Neuronal stem cell (in vitro differentiated cells): ENCODE results near the gene TMEM207.

Experiments used
- DNase-seq: peaks from one replicate; pipeline ENCODE4 v3.0.0-alpha.2; 2013; ENCODE audit warnings: low spot score
- H2AFZ ChIP-seq: one replicate; pipeline ENCODE4 v1.6.1; 2013; ENCODE audit warnings: mild to moderate bottlenecking, low read length, inconsistent platforms
- H2AK5ac ChIP-seq: 2 replicates; pipeline ENCODE4 v1.6.1; 2013; ENCODE audit warnings: low read depth, mild to moderate bottlenecking, inconsistent platforms, low read length, moderate library complexity, mixed read lengths
- H2BK120ac ChIP-seq: 2 replicates; pipeline ENCODE4 v1.6.1; 2013; ENCODE audit warnings: low read depth, mild to moderate bottlenecking, inconsistent platforms, low read length, moderate library complexity, mixed read lengths
- H2BK12ac ChIP-seq: one replicate; pipeline ENCODE4 v1.6.1; 2013; ENCODE audit warnings: low read length, inconsistent platforms
- H2BK15ac ChIP-seq: 2 replicates; pipeline ENCODE4 v1.6.1; 2013; ENCODE audit warnings: mild to moderate bottlenecking, low read length, inconsistent platforms, mixed read lengths
- H2BK5ac ChIP-seq: one replicate; pipeline ENCODE4 v1.6.1; 2013; ENCODE audit warnings: inconsistent platforms, mild to moderate bottlenecking, low read length, moderate library complexity
- H3K14ac ChIP-seq: one replicate; pipeline ENCODE4 v1.6.1; 2013; ENCODE audit warnings: low read length, inconsistent platforms
- H3K18ac ChIP-seq: 2 replicates; pipeline ENCODE4 v1.6.1; 2013; ENCODE audit warnings: low read length, inconsistent platforms
- H3K23ac ChIP-seq: 2 replicates; pipeline ENCODE4 v1.6.1; 2013; ENCODE audit warnings: low read depth, mild to moderate bottlenecking, mixed read lengths, low read length, inconsistent platforms; ENCODE audit not compliant: poor library complexity
- H3K27ac ChIP-seq: replicated peaks from 3 replicates; pipeline ENCODE4 v1.5.1; 2013; ENCODE audit warnings: low read length, inconsistent platforms
- H3K27me3 ChIP-seq, 3 experiments: 2 replicates each; pipeline ENCODE4 v1.6.1; 2013; ENCODE audit warnings: low read length in 3 of 3, mild to moderate bottlenecking in 2 of 3, inconsistent platforms in 1 of 3, low read depth in 1 of 3, mixed read lengths in 1 of 3, moderate library complexity in 1 of 3; ENCODE audit not compliant: control insufficient read depth in 3 of 3, insufficient read depth in 3 of 3
- H3K36me3 ChIP-seq, 2 donors: replicated peaks in 1 of 2; 2 replicates each; pipeline ENCODE4 v1.6.1; 2013; ENCODE audit warnings: low read length in 2 of 2; ENCODE audit not compliant: control insufficient read depth in 2 of 2, insufficient read depth in 2 of 2
- H3K4ac ChIP-seq: 2 replicates; pipeline ENCODE4 v1.6.1; 2013; ENCODE audit warnings: inconsistent platforms, mild to moderate bottlenecking, low read length, moderate library complexity
- H3K4me1 ChIP-seq, 2 donors: 1 replicate in 1 of 2; 2 replicates in 1 of 2; pipeline ENCODE4 v1.6.1; 2013; ENCODE audit warnings: low read length in 2 of 2, low read depth in 1 of 2; ENCODE audit not compliant: control insufficient read depth in 2 of 2, insufficient read depth in 1 of 2
- H3K4me2 ChIP-seq: one replicate; pipeline ENCODE4 v1.6.1; 2013; ENCODE audit warnings: mild to moderate bottlenecking, low read length, inconsistent platforms; ENCODE audit not compliant: insufficient read depth, poor library complexity, severe bottlenecking
- H3K4me3 ChIP-seq, 2 donors: 2 replicates each; pipeline ENCODE4 v1.5.1; 2013; ENCODE audit warnings: low read length in 2 of 2, mild to moderate bottlenecking in 2 of 2, inconsistent platforms in 1 of 2, moderate library complexity in 1 of 2
- H3K79me1 ChIP-seq: one replicate; pipeline ENCODE4 v1.6.1; 2013; ENCODE audit warnings: low read depth, mild to moderate bottlenecking, inconsistent platforms, low read length, moderate library complexity
- H3K9ac ChIP-seq: one replicate; pipeline ENCODE4 v1.6.1; 2013; ENCODE audit warnings: mild to moderate bottlenecking, low read depth, low read length, inconsistent platforms; ENCODE audit not compliant: poor library complexity
- H3K9me3 ChIP-seq, 2 donors: replicated peaks in 1 of 2; 2 replicates each; pipeline versions ENCODE3 to v1.6.1; 2013; ENCODE audit warnings: low read length in 2 of 2, mild to moderate bottlenecking in 2 of 2, inconsistent platforms in 1 of 2, low read depth in 1 of 2, mixed read lengths in 1 of 2, moderate library complexity in 1 of 2; ENCODE audit not compliant: control insufficient read depth in 2 of 2, insufficient read depth in 1 of 2
- H4K8ac ChIP-seq: one replicate; pipeline ENCODE4 v1.6.1; 2013; ENCODE audit warnings: low read depth, mild to moderate bottlenecking, inconsistent platforms, low read length, moderate library complexity
- H4K91ac ChIP-seq: one replicate; pipeline ENCODE4 v1.6.1; 2013; ENCODE audit warnings: low read length, low read depth, mild to moderate bottlenecking, inconsistent platforms; ENCODE audit not compliant: poor library complexity
- WGBS, 2 donors: extraction: QIAGEN DNeasy Blood & Tissue Kit; methylation state at CpG; one replicate each; pipeline ENCODE4 v1.1.7; 2013; ENCODE audit warnings: missing lambda C conversion rate in 2 of 2, mixed read lengths in 1 of 2; ENCODE audit not compliant: insufficient read length in 2 of 2, insufficient replicate concordance in 1 of 2; ENCODE audit errors: extremely low coverage in 2 of 2; 5-methylcytosine and 5-hydroxymethylcytosine counted together

Gene TMEM207

GRCh38 chr3:190448256-190448655 is 1.4 kb downstream of the TMEM207 start:
- no peak overlapping the region for H3K4me3 ChIP-seq
- no peak overlapping the region for H4K8ac ChIP-seq
- H3K9ac ChIP-seq: no peak overlapping the region
- no peak overlapping the region for H4K91ac ChIP-seq
- H3K27ac ChIP-seq: no peak overlapping the region
- no peaks in the 10 kb centered on the region for H3K9me3 ChIP-seq
- no peak overlapping the region for H2BK15ac ChIP-seq
- no peak overlapping the region for H3K23ac ChIP-seq
- H3K36me3 ChIP-seq: no peaks in the 10 kb centered on the region
- H2AK5ac ChIP-seq: no peak overlapping the region
- H3K27me3 ChIP-seq: no peaks in the 10 kb centered on the region
- no peak overlapping the region for H2AFZ ChIP-seq
- no peak overlapping the region for H3K4ac ChIP-seq
- no CpG with 5 or more reads among the region's 2 CpGs for WGBS, 2 donors
- no peak for DNase-seq
- H2BK12ac ChIP-seq: no peak overlapping the region
- no peaks in the 10 kb centered on the region for H3K4me1 ChIP-seq
- H2BK5ac ChIP-seq: no peak overlapping the region
- no peak overlapping the region for H3K18ac ChIP-seq
- no peak overlapping the region for H3K14ac ChIP-seq
- no peaks in the 10 kb centered on the region for H3K79me1 ChIP-seq
- H3K4me2 ChIP-seq: no peak overlapping the region
- H2BK120ac ChIP-seq: no peak overlapping the region

DNA sequence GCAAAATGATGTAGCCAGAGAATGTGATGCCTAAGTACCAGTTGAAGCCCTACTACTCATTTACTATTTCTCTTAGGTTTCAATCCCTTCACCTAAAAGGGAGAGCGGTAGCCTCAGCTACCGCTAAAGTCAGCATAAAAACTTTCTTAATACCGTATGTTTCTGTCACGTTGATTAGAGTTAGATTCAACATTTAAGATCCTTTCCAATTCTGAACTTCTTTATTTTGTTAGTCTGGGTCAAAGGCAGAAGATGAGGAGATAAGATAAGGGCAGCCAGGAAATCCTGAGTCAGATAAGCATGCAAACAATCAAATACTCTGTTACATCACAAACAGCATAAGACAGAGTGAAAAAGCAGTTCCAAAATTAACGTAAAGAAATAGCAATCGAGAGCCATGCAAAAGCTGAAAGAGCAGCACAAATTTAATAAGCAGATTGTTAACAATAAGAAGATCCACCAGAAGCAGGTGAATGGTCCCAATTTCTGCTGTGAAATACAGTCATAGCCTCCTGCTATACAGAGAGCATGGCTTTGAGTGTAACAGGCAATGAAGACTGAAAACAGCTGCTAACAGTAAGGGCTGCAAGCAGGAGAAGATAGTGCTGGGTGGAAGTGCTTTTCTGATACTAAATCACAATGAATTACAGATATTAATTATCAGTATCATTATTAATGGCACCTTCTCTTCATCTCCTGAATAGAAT is 3.0 kb downstream of the TMEM207 start:
- Histone ChIP-seq H3K4me3 (no peak overlapping the region), H3K9ac (no peak overlapping the region), H4K91ac (no peak overlapping the region), H3K4me2 (no peak overlapping the region), H3K4me1 (no peaks in the 10 kb centered on the region), H2BK15ac (no peak overlapping the region), H2AK5ac (no peak overlapping the region), H3K79me1 (no peaks in the 10 kb centered on the region), H2AFZ (no peak overlapping the region), H3K36me3 (no peaks in the 10 kb centered on the region), H2BK5ac (no peak overlapping the region), H2BK120ac (no peak overlapping the region), H3K14ac (no peak overlapping the region), H3K4ac (no peak overlapping the region), H4K8ac (no peak overlapping the region), H3K27me3 (no peaks in the 10 kb centered on the region), H2BK12ac (no peak overlapping the region), H3K9me3 (no peaks in the 10 kb centered on the region), H3K18ac (no peak overlapping the region), H3K23ac (no peak overlapping the region), H3K27ac (no peak overlapping the region)
- no peak for DNase-seq
- WGBS, 2 donors: no CpG with 5 or more reads among the region's 6 CpGs

DNA sequence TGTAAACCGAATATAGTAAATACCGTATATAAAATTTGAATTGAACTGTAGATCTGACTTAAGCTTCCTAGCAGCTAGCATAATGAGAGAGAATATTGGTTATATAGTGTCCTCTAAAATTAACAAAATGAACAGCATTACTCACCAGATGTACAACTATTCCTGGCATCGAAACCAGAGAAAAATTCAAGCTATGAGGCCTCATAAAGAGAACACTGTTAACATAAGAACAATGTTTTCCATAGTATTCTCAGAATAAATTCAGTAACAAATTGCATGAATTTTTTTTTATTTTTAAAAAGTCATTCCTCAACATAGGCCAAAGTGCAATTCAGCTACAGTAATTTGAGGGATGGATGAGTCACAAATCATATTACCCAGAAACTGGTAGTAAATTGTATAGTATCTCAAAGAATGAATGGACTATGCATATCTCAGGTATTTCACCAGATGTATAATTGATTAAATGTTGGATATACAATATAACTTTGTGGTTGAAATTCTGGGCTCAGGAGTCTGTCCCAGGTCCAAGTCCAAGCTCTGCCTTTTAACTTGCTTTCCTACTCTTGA is 5.0 kb downstream of the TMEM207 start:
- no peak overlapping the region for H3K4me2 ChIP-seq
- H3K14ac ChIP-seq: no peak overlapping the region
- no peak overlapping the region for H2BK15ac ChIP-seq
- no peaks in the 10 kb centered on the region for H3K36me3 ChIP-seq
- DNase-seq: no peak
- no peak overlapping the region for H3K23ac ChIP-seq
- H4K8ac ChIP-seq: no peak overlapping the region
- no peak overlapping the region for H2AFZ ChIP-seq
- H4K91ac ChIP-seq: no peak overlapping the region
- no peak overlapping the region for H3K9ac ChIP-seq
- no peak overlapping the region for H3K4me3 ChIP-seq
- H3K27me3 ChIP-seq: no peaks in the 10 kb centered on the region
- no peak overlapping the region for H2BK5ac ChIP-seq
- H3K27ac ChIP-seq: no peak overlapping the region
- H3K18ac ChIP-seq: no peak overlapping the region
- H2BK120ac ChIP-seq: no peak overlapping the region
- no peaks in the 10 kb centered on the region for H3K9me3 ChIP-seq
- no peak overlapping the region for H2AK5ac ChIP-seq
- no peak overlapping the region for H2BK12ac ChIP-seq
- H3K4ac ChIP-seq: no peak overlapping the region
- no peaks in the 10 kb centered on the region for H3K79me1 ChIP-seq
- WGBS, 2 donors: no CpG with 5 or more reads among the region's 3 CpGs
- H3K4me1 ChIP-seq: no peaks in the 10 kb centered on the region

DNA sequence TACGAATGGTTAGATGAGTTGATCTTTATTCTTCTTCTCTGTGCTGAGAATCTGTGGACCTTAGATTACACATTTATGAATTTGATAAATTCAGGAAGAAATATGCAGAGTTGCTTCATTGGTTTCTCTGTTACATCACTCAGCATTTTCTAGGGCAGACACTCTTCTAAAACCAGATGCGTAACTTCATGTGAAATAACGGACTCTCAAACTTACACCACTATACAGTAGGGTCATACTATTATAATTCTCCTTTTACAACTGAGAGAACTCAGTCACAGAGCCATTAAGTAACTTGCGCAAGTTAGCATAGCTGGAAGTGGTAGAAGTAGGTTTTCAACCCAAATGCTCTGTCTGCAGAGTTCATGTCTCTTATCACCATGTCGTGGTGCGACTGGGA is 5.7 kb downstream of the TMEM207 start:
- H3K14ac ChIP-seq: no peak overlapping the region
- H2BK12ac ChIP-seq: no peak overlapping the region
- no peak overlapping the region for H4K91ac ChIP-seq
- no peak overlapping the region for H3K4me3 ChIP-seq
- H4K8ac ChIP-seq: no peak overlapping the region
- no peaks in the 10 kb centered on the region for H3K27me3 ChIP-seq
- no peak overlapping the region for H2AFZ ChIP-seq
- no peaks in the 10 kb centered on the region for H3K79me1 ChIP-seq
- WGBS, 2 donors: no CpG with 5 or more reads among the region's 6 CpGs
- no peak overlapping the region for H3K4me2 ChIP-seq
- H2BK5ac ChIP-seq: no peak overlapping the region
- H3K23ac ChIP-seq: no peak overlapping the region
- H3K9me3 ChIP-seq: no peaks in the 10 kb centered on the region
- no peak overlapping the region for H2BK120ac ChIP-seq
- no peak for DNase-seq
- H3K4ac ChIP-seq: no peak overlapping the region
- no peak overlapping the region for H3K18ac ChIP-seq
- no peak overlapping the region for H2BK15ac ChIP-seq
- no peak overlapping the region for H3K9ac ChIP-seq
- H2AK5ac ChIP-seq: no peak overlapping the region
- no peaks in the 10 kb centered on the region for H3K4me1 ChIP-seq
- no peak overlapping the region for H3K27ac ChIP-seq
- H3K36me3 ChIP-seq: no peaks in the 10 kb centered on the region
